BE2C (cell line): ENCODE measurements around the gene SLC22A4.
A peak's percentile ranks its signal among the peaks of the same experiment; 100 is the strongest.

Experiments used
- DNase-seq: peaks from one replicate; pipeline ENCODE4 v3.0.0-alpha.2; 2020
- H3K27me3 ChIP-seq: fragments of 250-450 bp; sonication (Bioruptor Pico); 2 replicates; pipeline ENCODE4 v1.5.1; 2020; ENCODE audit warnings: mild to moderate bottlenecking
- H3K36me3 ChIP-seq: fragments of 250-450 bp; sonication (Bioruptor Pico); 2 replicates; pipeline ENCODE4 v1.5.1; 2020; ENCODE audit warnings: mild to moderate bottlenecking
- H3K4me1 ChIP-seq: fragments of 250-450 bp; sonication (Bioruptor Pico); 2 replicates; pipeline ENCODE4 v1.5.1; 2020
- H3K4me3 ChIP-seq: 2 replicates; pipeline ENCODE4 v1.5.1; 2011; ENCODE audit warnings: low read depth, low read length
- H3K9me3 ChIP-seq: fragments of 250-450 bp; sonication (Bioruptor Pico); 2 replicates; pipeline ENCODE4 v1.5.1; 2020
- CTCF ChIP-seq: IDR thresholded peaks from 2 replicates; pipeline ENCODE4 v1.5.1; 2012; ENCODE audit warnings: mild to moderate bottlenecking, low read depth, low read length

The SLC22A4 gene

DNA sequence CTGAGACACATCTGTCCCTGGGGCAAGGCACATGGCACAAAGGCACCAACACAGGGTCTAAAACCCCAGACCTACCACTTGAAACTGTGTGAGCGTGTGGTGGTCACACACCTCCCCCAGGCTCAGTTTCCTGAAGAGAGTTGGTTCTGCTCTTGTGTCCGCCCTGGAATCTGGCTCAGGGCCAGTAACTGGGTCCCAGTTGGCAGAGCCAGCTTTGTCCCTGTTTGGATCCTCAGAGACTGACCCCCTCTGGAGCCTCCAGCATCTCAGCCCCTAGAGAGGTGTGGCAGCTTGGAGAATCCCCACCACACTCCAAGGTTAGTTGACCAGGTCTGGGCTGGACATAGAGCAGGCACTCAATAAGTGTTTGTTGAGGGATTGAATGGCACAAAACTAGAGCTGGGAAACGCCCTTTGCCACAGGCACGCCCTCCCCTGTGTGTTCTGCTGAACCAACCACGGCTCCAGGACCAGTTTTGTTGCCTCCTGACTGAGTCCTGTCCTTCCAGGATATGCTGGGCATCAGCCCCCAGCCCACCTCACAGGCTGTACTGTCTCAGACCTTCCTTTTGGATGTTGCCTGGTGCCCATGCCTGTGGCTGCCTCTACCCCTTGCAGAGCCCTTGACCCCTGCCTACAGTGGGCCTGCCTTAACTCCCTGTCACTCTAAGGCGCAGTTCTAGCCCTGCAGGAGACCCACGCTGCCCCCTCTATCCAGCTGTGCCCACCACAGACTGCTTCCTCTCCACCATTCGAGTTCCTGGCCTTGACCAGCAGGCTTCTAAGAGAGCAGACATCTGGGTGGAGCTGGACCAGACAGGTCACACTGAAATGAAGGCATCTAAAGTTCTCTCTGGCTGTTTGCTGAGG lies 40.5 kb upstream of the SLC22A4 start:
- DNase-seq = no peak
- no peaks in the 10 kb centered on the region for H3K36me3 ChIP-seq
- no peak for TF ChIP-seq CTCF
- no peak overlapping the region for H3K4me3 ChIP-seq
- no peaks in the 10 kb centered on the region for H3K27me3 ChIP-seq
- H3K4me1 ChIP-seq = 0 out of 2 replicates have a peak, but pooled peaks cover 4% of the 10 kb centered on the region
- H3K9me3 ChIP-seq = no peaks in the 10 kb centered on the region

DNA sequence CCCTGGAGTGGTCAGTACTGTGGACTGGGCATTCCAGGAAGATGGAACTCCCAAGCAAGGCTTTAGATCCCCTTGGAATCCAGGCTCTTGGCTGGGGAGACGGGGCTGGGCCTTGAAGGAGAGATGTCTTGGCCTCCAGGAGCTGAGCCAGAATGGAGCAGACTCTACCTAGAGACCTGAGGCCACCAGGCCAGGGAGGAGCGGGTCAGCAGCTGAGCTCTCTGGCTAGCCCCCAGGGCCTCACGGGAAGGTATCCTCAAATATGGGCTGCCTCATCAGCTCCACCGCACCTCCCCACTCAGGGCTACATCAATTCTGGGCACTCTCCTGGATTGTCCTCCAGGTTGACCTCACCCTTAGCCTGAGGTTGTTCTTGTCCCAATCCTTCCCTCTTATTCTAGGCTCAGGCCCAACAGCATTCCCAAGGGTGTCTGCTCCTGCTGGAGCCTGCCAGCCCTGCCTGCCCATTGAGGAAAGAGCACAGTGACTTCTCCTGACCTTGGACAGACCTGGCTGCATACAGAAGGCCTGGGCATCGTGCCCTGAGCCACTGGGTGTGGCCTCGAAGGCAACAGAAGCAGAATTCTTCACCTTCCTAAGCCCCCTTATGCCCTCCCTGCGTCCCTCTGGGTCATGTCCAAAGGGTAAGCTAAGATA lies 39.7 kb upstream of the SLC22A4 start:
- no peak for DNase-seq
- Histone ChIP-seq H3K9me3 (no peaks in the 10 kb centered on the region), H3K4me1 (peaks cover 6% of the 10 kb centered on the region), H3K27me3 (no peaks in the 10 kb centered on the region), H3K36me3 (no peaks in the 10 kb centered on the region), H3K4me3 (no peak overlapping the region)
- TF ChIP-seq CTCF = no peak

- no peaks in the 10 kb centered on the region for H3K27me3 ChIP-seq
- no peak for TF ChIP-seq CTCF
- peaks cover 11% of the 10 kb centered on the region; the same call in 1 of the 2 replicates for H3K36me3 ChIP-seq
- H3K9me3 ChIP-seq = no peaks in the 10 kb centered on the region
- H3K4me3 ChIP-seq = no peak overlapping the region
- H3K4me1 ChIP-seq = peaks cover 19% of the 10 kb centered on the region
- no peak for DNase-seq
Measured at GRCh38 chr5:132256086-132256782, 38.0 kb upstream of the SLC22A4 start.

- no peak for TF ChIP-seq CTCF
- Histone ChIP-seq H3K4me1 (peaks cover 19% of the 10 kb centered on the region), H3K36me3 (peaks cover 11% of the 10 kb centered on the region; the same call in 1 of the 2 replicates), H3K27me3 (no peaks in the 10 kb centered on the region), H3K9me3 (no peaks in the 10 kb centered on the region), H3K4me3 (peak overlapping the region; percentile 90)
- no peak for DNase-seq
Measured at GRCh38 chr5:132256783-132257130, 37.4 kb upstream of the SLC22A4 start.

- DNase-seq = peak; percentile 80
- no peaks in the 10 kb centered on the region for H3K27me3 ChIP-seq
- H3K4me3 ChIP-seq = peak within 1 kb of the TSS; percentile 90
- no peak for TF ChIP-seq CTCF
- H3K9me3 ChIP-seq = no peaks in the 10 kb centered on the region
- H3K4me1 ChIP-seq = peaks cover 19% of the 10 kb centered on the region
- peaks cover 16% of the 10 kb centered on the region for H3K36me3 ChIP-seq
Measured at GRCh38 chr5:132257131-132258101, 36.8 kb upstream of the SLC22A4 start, which contains the start of gene PDLIM4. Gene PDLIM4 (plus strand): TSS chr5:132257696. CDS start chr5:132257735, 39 bp downstream.
